Heart left ventricle (tissue), 16 donors: ENCODE results near the gene ACIN1. TPM values are rescaled to one million over a fixed set of nuclear protein-coding genes. Genes with fewer than 3 reads are reported as not detected.
A peak's percentile ranks its signal among the peaks of the same experiment; 100 is the strongest.

ENCODE experiments used
- ATAC-seq, 4 donors: fragments of 200-7000 bp; cut with Tn5 transposase; one replicate each; pipeline ENCODE4 v1.9.1; 2020 to 2022; ENCODE audit warnings: moderate library complexity in 4 of 4, mild to moderate bottlenecking in 3 of 4, moderate number of reproducible peaks in 1 of 4
- DNase-seq, 5 donors: peaks; one replicate each; pipeline ENCODE4 v3.0.0-alpha.2; 2020
- H3K27ac ChIP-seq, 12 donors: fragments of 200-600 bp; sonication (generic) in 4 of 12; one replicate each; pipeline versions ENCODE4 v1.5.0 to v1.8.0; 2016 to 2022; ENCODE audit warnings: mild to moderate bottlenecking in 2 of 12
- H3K27me3 ChIP-seq, 9 donors: fragments of 200-600 bp; sonication (generic) in 2 of 9; one replicate each; pipeline versions ENCODE4 v1.5.1 to v1.8.0; 2016 to 2022; ENCODE audit warnings: mild to moderate bottlenecking in 3 of 9
- H3K36me3 ChIP-seq, 9 donors: fragments of 200-600 bp; sonication (generic) in 2 of 9; one replicate each; pipeline versions ENCODE4 v1.5.0 to v1.8.0; 2018 to 2022; ENCODE audit warnings: mild to moderate bottlenecking in 2 of 9
- H3K4me1 ChIP-seq, 12 donors: fragments of 200-600 bp; sonication (generic) in 4 of 12; one replicate each; pipeline versions ENCODE4 v1.5.0 to v1.8.0; 2016 to 2022; ENCODE audit warnings: mild to moderate bottlenecking in 3 of 12
- H3K4me3 ChIP-seq, 12 donors: fragments of 200-600 bp; sonication (generic) in 4 of 12; one replicate each; pipeline versions ENCODE4 v1.5.0 to v1.8.0; 2017 to 2022; ENCODE audit warnings: mild to moderate bottlenecking in 9 of 12, moderate library complexity in 4 of 12
- H3K9me3 ChIP-seq, 12 donors: fragments of 200-600 bp; sonication (generic) in 4 of 12; one replicate each; pipeline versions ENCODE4 v1.5.0 to v1.8.0; 2016 to 2022; ENCODE audit warnings: mild to moderate bottlenecking in 1 of 12
- POLR2A ChIP-seq, 2 donors: fragments of 450-650 bp; IDR thresholded peaks; one replicate each; pipeline ENCODE4 v1.6.1; 2017; ENCODE audit warnings: antibody characterized with exemption in 2 of 2, mild to moderate bottlenecking in 2 of 2, moderate library complexity in 2 of 2
- WGBS, 4 donors: extraction: QIAGEN DNeasy Blood & Tissue Kit in 2 of 4; methylation state at CpG; one replicate each; pipeline versions ENCODE4 v1.1.5 to v1.1.7; 2013 to 2018; 5-methylcytosine and 5-hydroxymethylcytosine counted together
- intact Hi-C, 10 donors: fragments of 100-400 bp; cut with DNase I; formaldehyde crosslinking; loops; one replicate each; pipeline versions ENCODE4 v1.11.1 to v1.14.2; 2022
- polyA plus RNA-seq, 2 donors: library from polyadenylated mRNA; stranded (reverse); fragments of 200-250 nt; gene quantifications; one replicate each; pipeline ENCODE4 v1.2.3, GENCODE V29; 2013
- total RNA-seq, 9 donors: library from RNA; depleted of rRNA in 2 of 9; stranded (reverse); fragments of >200 nt in 2 of 9; fragmentation: NEBNext Ultra II Directional in 3 of 9; extraction: Animal tissue kit (Norgen Biotek cat#: 25700) in 3 of 9; gene quantifications; one replicate each; pipeline versions ENCODE4 v1.1.0 to v1.2.4, GENCODE V29; 2016 to 2023
- TF ChIP-seq, protein P1 (sequence below), 12 donors: fragments of 200-600 bp; sonication (generic) in 4 of 12; IDR thresholded peaks; one replicate each; pipeline versions ENCODE4 v1.5.0 to v1.8.0; 2018 to 2022; ENCODE audit warnings: antibody characterized with exemption in 12 of 12, mild to moderate bottlenecking in 5 of 12
- donor health status: ischemic (EF 13 %, LVEDD 7.1; RV severe dilation, severe dysfunction).
- donor health status: healthy with polysubstance abuse.
- donor health status: DM: no; HTN: yes; CAD: no.
- donor health status: DM: no; HTN: no; CAD: no.
- donor health status: ischemic (EF 25% LVEDD 6.9; RV normal size, moderate dysfunction).
- donor health status: ischemic (EF 25% LVEDD 5.7; RV mildly dilated, moderate dysfunction).
- donor health status: healthy.
- donor health status: DM: yes; HTN: yes; CAD: no.
- donor health status: ischemic (EF 35%, LVEDD 5.7; RV mildly dilated, moderate dysfunction).
- donor health status: nonischemic (EF 11% LVEDD 7.7; RV severe dilation, severe dysfunction).
- donor health status: DM: yes; HTN: yes; CAD: no.
- donor health status: PGD.
- donor health status: ischemic (EF 29% LVEDD 5.4; RV normal size, mild dysfunction).
- donor health status: nonischemic (EF 23%, LVEDD 6.1; RV moderate dilation, normal function).

Gene ACIN1
- total and polyA plus RNA-seq, 11 donors = 42.0 to 91.2 (median 65.6) TPM

DNA sequence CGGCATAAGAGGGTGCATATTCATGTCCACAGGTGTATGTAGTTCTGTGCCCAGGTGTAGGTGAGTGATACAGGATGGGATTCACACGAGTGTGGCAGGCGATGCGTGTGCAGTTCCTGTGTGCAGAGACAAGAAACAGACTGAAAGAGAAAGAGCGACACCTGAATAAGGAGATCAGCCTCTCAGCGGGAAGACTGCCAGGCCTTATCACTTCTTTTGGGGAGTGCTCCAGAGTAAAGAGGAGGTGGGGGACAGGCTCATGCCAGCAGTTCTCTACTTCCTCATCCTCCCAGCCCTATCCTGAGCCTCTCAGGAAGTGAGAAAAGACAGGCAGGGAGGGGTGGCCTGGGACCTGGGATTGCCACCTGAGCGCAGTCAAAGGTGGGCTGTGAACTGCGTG lies 50.1 kb downstream of the ACIN1 start:
- Histone ChIP-seq H3K9me3 (no peaks in the 10 kb centered on the region), H3K36me3 (no peaks in the 10 kb centered on the region), H3K27ac (peak overlapping the region in 7 of 12 donors; percentile 22 to 78 (median 33)), H3K4me3 (no peak overlapping the region), H3K4me1 (peaks cover 3 to 38% (median 14%) of the 10 kb centered on the region in 12 donors), H3K27me3 (no peaks in the 10 kb centered on the region)
- DNase-seq (no peak), ATAC-seq (no peak)
- intact Hi-C loops = no loop called here
- WGBS, 4 donors = 79 to 89% (median 86%) methylated on average over 8 of the region's 8 CpGs
- TF ChIP-seq, protein P1, sequence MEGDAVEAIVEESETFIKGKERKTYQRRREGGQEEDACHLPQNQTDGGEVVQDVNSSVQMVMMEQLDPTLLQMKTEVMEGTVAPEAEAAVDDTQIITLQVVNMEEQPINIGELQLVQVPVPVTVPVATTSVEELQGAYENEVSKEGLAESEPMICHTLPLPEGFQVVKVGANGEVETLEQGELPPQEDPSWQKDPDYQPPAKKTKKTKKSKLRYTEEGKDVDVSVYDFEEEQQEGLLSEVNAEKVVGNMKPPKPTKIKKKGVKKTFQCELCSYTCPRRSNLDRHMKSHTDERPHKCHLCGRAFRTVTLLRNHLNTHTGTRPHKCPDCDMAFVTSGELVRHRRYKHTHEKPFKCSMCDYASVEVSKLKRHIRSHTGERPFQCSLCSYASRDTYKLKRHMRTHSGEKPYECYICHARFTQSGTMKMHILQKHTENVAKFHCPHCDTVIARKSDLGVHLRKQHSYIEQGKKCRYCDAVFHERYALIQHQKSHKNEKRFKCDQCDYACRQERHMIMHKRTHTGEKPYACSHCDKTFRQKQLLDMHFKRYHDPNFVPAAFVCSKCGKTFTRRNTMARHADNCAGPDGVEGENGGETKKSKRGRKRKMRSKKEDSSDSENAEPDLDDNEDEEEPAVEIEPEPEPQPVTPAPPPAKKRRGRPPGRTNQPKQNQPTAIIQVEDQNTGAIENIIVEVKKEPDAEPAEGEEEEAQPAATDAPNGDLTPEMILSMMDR (IDR thresholded peaks at IDR 0.05) = no peak
- TF ChIP-seq POLR2A (IDR thresholded peaks at IDR 0.05) = no peak

DNA sequence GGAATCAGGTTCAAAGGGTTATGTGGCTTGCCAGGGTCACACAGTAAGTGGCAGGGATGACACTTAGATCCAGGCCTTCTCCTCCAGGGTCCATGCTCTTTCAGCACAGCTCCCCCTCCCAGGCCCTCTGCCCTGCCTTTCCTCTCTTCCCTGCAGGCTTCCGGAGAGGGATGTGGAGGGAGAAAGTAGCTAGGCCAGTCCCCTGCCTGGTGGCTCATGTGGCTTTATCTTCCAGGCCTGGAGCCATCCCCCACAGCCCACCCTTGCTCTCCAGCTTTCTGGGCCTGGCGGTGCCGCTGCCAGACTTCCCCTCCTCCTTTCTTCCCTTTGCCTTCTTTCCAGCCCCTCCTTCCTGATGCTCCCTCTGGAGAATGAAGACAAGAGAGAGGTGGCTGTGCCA lies 51.2 kb downstream of the ACIN1 start:
- H3K27ac ChIP-seq = no peak overlapping the region
- H3K4me1 ChIP-seq = peaks cover 3 to 38% (median 14%) of the 10 kb centered on the region in 12 donors
- WGBS, 4 donors = 77 to 91% (median 83%) methylated on average over 3 of the region's 3 CpGs
- no peak overlapping the region for H3K4me3 ChIP-seq
- no peak for DNase-seq
- intact Hi-C loops = no loop called here
- H3K36me3 ChIP-seq = no peaks in the 10 kb centered on the region
- ATAC-seq = no peak
- TF ChIP-seq, protein P1 (IDR thresholded peaks at IDR 0.05) = no peak
- no peaks in the 10 kb centered on the region for H3K9me3 ChIP-seq
- H3K27me3 ChIP-seq = no peaks in the 10 kb centered on the region

DNA sequence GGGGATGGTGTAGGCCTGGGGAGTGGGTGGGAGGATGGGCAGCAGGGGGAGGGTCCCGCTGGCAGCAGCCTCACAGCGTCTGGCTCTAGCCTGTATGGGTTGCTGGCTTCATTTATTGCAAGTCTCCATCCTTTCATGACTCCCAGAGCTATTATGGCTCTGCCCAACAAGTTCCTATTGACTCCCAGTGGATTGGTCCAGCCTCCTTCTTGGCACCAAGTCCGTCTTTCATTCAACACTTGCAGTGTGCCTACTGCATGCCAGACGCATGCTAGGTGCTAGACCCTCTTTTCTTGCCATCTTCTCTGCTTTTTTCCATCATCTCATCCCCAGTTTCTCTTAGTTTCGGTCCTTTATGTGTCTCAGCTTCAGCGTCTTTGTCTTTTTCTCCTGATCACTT lies 51.8 kb downstream of the ACIN1 start:
- no peaks in the 10 kb centered on the region for H3K9me3 ChIP-seq
- H3K4me3 ChIP-seq = no peak overlapping the region
- no peaks in the 10 kb centered on the region for H3K36me3 ChIP-seq
- TF ChIP-seq, protein P1 (IDR thresholded peaks at IDR 0.05) = no peak
- no peak for TF ChIP-seq POLR2A (IDR thresholded peaks at IDR 0.05)
- ATAC-seq = no peak
- H3K27ac ChIP-seq = no peak overlapping the region
- DNase-seq = no peak
- H3K27me3 ChIP-seq = no peaks in the 10 kb centered on the region
- intact Hi-C loops = no loop called here
- H3K4me1 ChIP-seq = peaks cover 3 to 38% (median 14%) of the 10 kb centered on the region in 12 donors
- 85 to 93% (median 89%) methylated on average over 5 to 6 of the region's 6 CpGs for WGBS, 4 donors

DNA sequence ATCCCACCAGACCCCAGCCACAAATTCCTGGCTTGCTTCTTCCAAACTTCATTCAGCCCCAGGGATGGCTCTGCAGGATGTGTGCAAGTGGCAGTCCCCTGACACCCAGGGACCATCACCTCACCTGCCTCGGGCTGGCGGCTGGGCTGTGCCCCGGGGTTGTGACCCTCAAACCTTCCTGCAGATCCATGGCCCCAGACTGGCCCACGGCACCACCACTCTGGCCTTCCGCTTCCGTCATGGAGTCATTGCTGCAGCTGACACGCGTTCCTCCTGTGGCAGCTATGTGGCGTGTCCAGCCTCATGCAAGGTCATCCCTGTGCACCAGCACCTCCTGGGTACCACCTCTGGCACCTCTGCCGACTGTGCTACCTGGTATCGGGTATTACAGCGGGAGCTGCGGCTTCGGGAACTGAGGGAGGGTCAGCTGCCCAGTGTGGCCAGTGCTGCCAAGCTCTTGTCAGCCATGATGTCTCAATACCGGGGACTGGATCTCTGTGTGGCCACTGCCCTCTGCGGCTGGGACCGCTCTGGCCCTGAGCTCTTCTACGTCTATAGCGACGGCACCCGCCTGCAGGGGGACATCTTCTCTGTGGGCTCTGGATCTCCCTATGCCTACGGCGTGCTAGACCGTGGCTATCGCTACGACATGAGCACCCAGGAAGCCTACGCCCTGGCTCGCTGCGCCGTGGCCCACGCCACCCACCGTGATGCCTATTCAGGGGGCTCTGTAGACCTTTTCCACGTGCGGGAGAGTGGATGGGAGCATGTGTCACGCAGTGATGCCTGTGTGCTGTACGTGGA lies 52.6 kb downstream of the ACIN1 start, which contains the start of gene PSMB11:
Gene PSMB11, plus strand, starts transcription at position 51 of the 804 bp plus-strand sequence. Its CDS starts 14 bp downstream, at position 65.
- Histone ChIP-seq H3K9me3 (no peaks in the 10 kb centered on the region), H3K27me3 (no peaks in the 10 kb centered on the region), H3K4me1 (peaks cover 3 to 34% (median 14%) of the 10 kb centered on the region in 12 donors), H3K36me3 (no peaks in the 10 kb centered on the region), H3K4me3 (no peak within 1 kb of the TSS), H3K27ac (no peak within 1 kb of the TSS)
- no peak for ATAC-seq
- TF ChIP-seq, protein P1 (IDR thresholded peaks at IDR 0.05) = no peak
- no peak for TF ChIP-seq POLR2A (IDR thresholded peaks at IDR 0.05)
- intact Hi-C loops = no loop called here
- WGBS, 4 donors = 96% methylated on average over 29 to 36 of the region's 36 CpGs
- no peak for DNase-seq
